Measurements from ENCODE around the gene CBX1. TPM values are rescaled to one million over a fixed set of nuclear protein-coding genes. Genes with fewer than 3 reads are reported as not detected.

Gene CBX1
- total and polyA plus RNA-seq, 2 of the 4 experiments (the other 2 are of a cell fraction), result 35.0 to 54.9 TPM

- no peak overlapping the region for H2BK120ac ChIP-seq (ENCODE audit: low read depth, low read length)
- no peak overlapping the region for H4K91ac ChIP-seq (ENCODE audit: insufficient read depth, low read depth, low read length)
- H3K9me3 ChIP-seq (ENCODE audit: control insufficient read depth, insufficient read depth, low read length), result no peaks in the 10 kb centered on the region; the same call in 1 of the 2 replicates
- no peaks in the 10 kb centered on the region for H3K79me1 ChIP-seq (ENCODE audit: low read depth in 1 of 2, low read length in 2 of 2)
- H4K20me1 ChIP-seq (ENCODE audit: insufficient read depth, low read length), result 0 out of 2 replicates have a peak, but pooled peaks cover 3% of the 10 kb centered on the region
- BruUV-seq (replicated peaks), result no TSS peak
- in situ Hi-C loops (cut with MboI; ENCODE audit: low sequenced_read_pairs), result no loop called here
- no peak overlapping the region for H3K4ac ChIP-seq (ENCODE audit: low read depth, low read length)
- H4K8ac ChIP-seq (ENCODE audit: low read depth in 2 of 2, low read length in 2 of 2), result no peak overlapping the region
- no peak overlapping the region for H2BK20ac ChIP-seq (ENCODE audit: low read depth, low read length)
- H3K14ac ChIP-seq (replicated peaks; ENCODE audit: low read depth, low read length), result no peak overlapping the region
- 72% methylated on average over 2 of the region's 11 CpGs; no CpG with 5 or more reads in 1 of the 2 experiments for WGBS, 2 experiments (ENCODE audit: extremely low coverage in 2 of 2, insufficient read length in 1 of 2)
- H3K4me3 ChIP-seq (ENCODE audit: insufficient read depth, low read depth, low read length), result no peak overlapping the region
- H4K5ac ChIP-seq (ENCODE audit: low read depth, low read length), result no peak overlapping the region
- H3K36me3 ChIP-seq (ENCODE audit: control insufficient read depth, insufficient read depth, low read length), result no peaks in the 10 kb centered on the region
- no peak for DNase-seq
- H3K23ac ChIP-seq (ENCODE audit: low read depth, low read length), result peak overlapping the region; percentile 3; the same call in 1 of the 2 replicates
- no peak overlapping the region for H3K9ac ChIP-seq (ENCODE audit: low read depth, low read length)
- CTCF ChIA-PET, result no interaction called here
- POLR2A ChIA-PET (ENCODE audit: unreplicated experiment), result no interaction called here
- no peak overlapping the region for H2AK5ac ChIP-seq (ENCODE audit: low read depth, low read length)
- intact Hi-C loops (cut with micrococcal nuclease), result no loop called here
- H3K56ac ChIP-seq (ENCODE audit: extremely low read depth, insufficient read depth, low read length), result no peak overlapping the region
- no peak overlapping the region for H2BK5ac ChIP-seq (ENCODE audit: low read depth, low read length, poor library complexity, severe bottlenecking)
- H2AK9ac ChIP-seq (replicated peaks; ENCODE audit: low read depth, low read length, poor library complexity), result no peak overlapping the region
- no peak for ATAC-seq (ENCODE audit: low read depth)
- no peak for TF ChIP-seq SMC3 (IDR thresholded peaks at IDR 0.05; ENCODE audit: low read depth, low read length)
- no peak for TF ChIP-seq POLR2A (IDR thresholded peaks at IDR 0.05; ENCODE audit: low read depth, low read length)
- no peak for TF ChIP-seq CTCF (conservative IDR thresholded peaks at IDR 0.05; ENCODE audit: low read depth, low read length)
- no peak for TF ChIP-seq MAZ (IDR thresholded peaks at IDR 0.05; ENCODE audit: borderline replicate concordance, low read depth, low read length)
- no peak for TF ChIP-seq FOS (IDR thresholded peaks at IDR 0.05; ENCODE audit: low read depth, low read length)
- no peak for TF ChIP-seq MXI1 (IDR thresholded peaks at IDR 0.05; ENCODE audit: borderline replicate concordance, low read depth, low read length)
- no peak for TF ChIP-seq RAD21 (IDR thresholded peaks at IDR 0.05; ENCODE audit: low read length)
- no peak for TF ChIP-seq CHD1 (IDR thresholded peaks at IDR 0.05; ENCODE audit: low read depth, low read length)
- TF ChIP-seq CEBPB (IDR thresholded peaks at IDR 0.05; ENCODE audit: low read depth, low read length), result no peak
- no peak for TF ChIP-seq MAFK (IDR thresholded peaks at IDR 0.05; ENCODE audit: low read depth, low read length)
- no peak for TF ChIP-seq ELK1 (IDR thresholded peaks at IDR 0.05; ENCODE audit: borderline replicate concordance, low read depth, low read length)
- TF ChIP-seq RCOR1 (IDR thresholded peaks at IDR 0.05; ENCODE audit: insufficient replicate concordance, low read length), result no peak
- TF ChIP-seq USF2 (IDR thresholded peaks at IDR 0.05; ENCODE audit: low read depth, low read length), result no peak
- TF ChIP-seq NFE2L2 (IDR thresholded peaks at IDR 0.05; ENCODE audit: low read depth, low read length), result no peak
- TF ChIP-seq RFX5 (IDR thresholded peaks at IDR 0.05; ENCODE audit: low read depth, low read length), result no peak
- no peak for TF ChIP-seq BHLHE40 (IDR thresholded peaks at IDR 0.05; ENCODE audit: low read depth, low read length)
- no peak overlapping the region for H2AFZ ChIP-seq (replicated peaks; ENCODE audit: low read length, poor library complexity)
- H3K4me1 ChIP-seq (ENCODE audit: control insufficient read depth, insufficient read depth, low read length), result no peaks in the 10 kb centered on the region
- H3K4me2 ChIP-seq (ENCODE audit: low read depth, low read length), result no peak overlapping the region
- H3K27ac ChIP-seq (ENCODE audit: insufficient read depth, low read length), result no peak overlapping the region
- H3K18ac ChIP-seq (ENCODE audit: low read depth, low read length), result no peak overlapping the region
- no peaks in the 10 kb centered on the region for H3K9me1 ChIP-seq (ENCODE audit: insufficient read depth, low read length)
- H2BK15ac ChIP-seq (ENCODE audit: low read depth, low read length), result no peak overlapping the region
- dilution Hi-C loops (cut with HindIII; ENCODE audit: low sequenced_read_pairs, unreplicated experiment), result no loop called here
- peaks cover 74% of the 10 kb centered on the region for H3K27me3 ChIP-seq (ENCODE audit: control insufficient read depth, insufficient read depth, low read length)
Measured at GRCh38 chr17:48150597-48151001, 49.3 kb upstream of the CBX1 start.
